Right ventricle myocardium superior (tissue), 1 donor: ENCODE data around the gene RHBG. TPM values are rescaled to one million over a fixed set of nuclear protein-coding genes. Genes with fewer than 3 reads are reported as not detected.
A peak's percentile ranks its signal among the peaks of the same experiment; 100 is the strongest.

ENCODE experiments used
- ATAC-seq: fragments of 200-7000 bp; cut with Tn5 transposase; one replicate; pipeline ENCODE4 v1.9.1; 2020; ENCODE audit warnings: mild to moderate bottlenecking; ENCODE audit not compliant: poor library complexity
- DNase-seq: peaks from one replicate; pipeline ENCODE4 v3.0.0-alpha.2; 2020
- intact Hi-C: fragments of 100-400 bp; cut with DNase I; formaldehyde crosslinking; loops from one replicate; pipeline ENCODE4 v1.11.2; 2022
- total RNA-seq: library from RNA; stranded (reverse); fragmentation: NEBNext Ultra II Directional; extraction: Animal tissue kit (Norgen Biotek cat#: 25700); gene quantifications from one replicate; pipeline ENCODE4 v1.2.1, GENCODE V29; 2021
- donor health status: DM: no; HTN: yes; CAD: no; lungs with severe emphysema.

RHBG gene
- total RNA-seq, 1 donor from 2014 or later = not detected

GRCh38 chr1:156383023-156383422 lies 14.0 kb downstream of the RHBG start:
- intact Hi-C loops = no loop called here
- ATAC-seq (peak; percentile 88), DNase-seq (peak; percentile 66)

GRCh38 chr1:156384007-156384406 lies 15.0 kb downstream of the RHBG start:
- intact Hi-C loops = loop anchor here (2.0 kb wide), 1 partner anchor 61 kb away; no protein-coding TSS in a partner anchor
- DNase-seq = no peak

GRCh38 chr1:156384658-156385057 lies 15.6 kb downstream of the RHBG start:
- ATAC-seq (no peak), DNase-seq (no peak)
- intact Hi-C loops = loop anchor here (2.0 to 5.0 kb wide), 3 partner anchors 60 to 268 kb away; no protein-coding TSS in a partner anchor

More at GRCh38 chr1:156384007-156384406, 15.0 kb downstream of the RHBG start:
- ATAC-seq = no peak

- intact Hi-C loops = loop anchor here (2.0 to 5.0 kb wide), 3 partner anchors 59 to 267 kb away; no protein-coding TSS in a partner anchor
- DNase-seq = peak; percentile 53
- peak; percentile 75 for ATAC-seq
Observed at GRCh38 chr1:156385534-156386031, 16.6 kb downstream of the RHBG start.

GRCh38 chr1:156386134-156386901 lies 17.3 kb downstream of the RHBG start:
- ATAC-seq = no peak
- intact Hi-C loops = loop anchor here (5.0 kb wide), 2 partner anchors 221 to 266 kb away; no protein-coding TSS in a partner anchor

GRCh38 chr1:156386949-156387869 lies 18.2 kb downstream of the RHBG start:
- DNase-seq = no peak
- ATAC-seq = no peak
- intact Hi-C loops = loop anchor here (5.0 kb wide), 2 partner anchors 220 to 265 kb away; no protein-coding TSS in a partner anchor

More at GRCh38 chr1:156386134-156386901, 17.3 kb downstream of the RHBG start:
- DNase-seq = no peak

GRCh38 chr1:156387870-156388173 lies 18.8 kb downstream of the RHBG start:
- intact Hi-C loops = loop anchor here (5.0 kb wide), 2 partner anchors 219 to 264 kb away; no protein-coding TSS in a partner anchor
- no peak for DNase-seq
- ATAC-seq = no peak

GRCh38 chr1:156388174-156389137 lies 19.4 kb downstream of the RHBG start:
- intact Hi-C loops = loop anchor here (5.0 kb wide), 2 partner anchors 219 to 264 kb away; no protein-coding TSS in a partner anchor
- DNase-seq = no peak
- no peak for ATAC-seq

- ATAC-seq (no peak), DNase-seq (no peak)
- intact Hi-C loops = loop anchor here (5.0 kb wide), 2 partner anchors 218 to 263 kb away; no protein-coding TSS in a partner anchor
Observed at GRCh38 chr1:156389311-156389710, 20.3 kb downstream of the RHBG start.

- ATAC-seq (no peak), DNase-seq (no peak)
- intact Hi-C loops = no loop called here
Observed at GRCh38 chr1:156390469-156391365, 21.7 kb downstream of the RHBG start.

GRCh38 chr1:156391366-156391677 lies 22.3 kb downstream of the RHBG start:
- ATAC-seq (no peak), DNase-seq (no peak)
- intact Hi-C loops = no loop called here

GRCh38 chr1:156391701-156392100 lies 22.7 kb downstream of the RHBG start:
- intact Hi-C loops = no loop called here
- no peak for ATAC-seq
- DNase-seq = no peak

GRCh38 chr1:156392452-156392853 lies 23.4 kb downstream of the RHBG start:
- intact Hi-C loops = no loop called here
- ATAC-seq (no peak), DNase-seq (no peak)

GRCh38 chr1:156393095-156393494 lies 24.1 kb downstream of the RHBG start:
- intact Hi-C loops = no loop called here
- no peak for ATAC-seq

GRCh38 chr1:156394082-156394481 lies 25.1 kb downstream of the RHBG start:
- DNase-seq (no peak), ATAC-seq (no peak)
- intact Hi-C loops = no loop called here

More at GRCh38 chr1:156393095-156393494, 24.1 kb downstream of the RHBG start:
- no peak for DNase-seq

GRCh38 chr1:156394835-156395461 lies 25.9 kb downstream of the RHBG start:
- ATAC-seq (no peak), DNase-seq (no peak)
- intact Hi-C loops = no loop called here
